ENCODE data around the gene BMPR1B. TPM values are rescaled to one million over a fixed set of nuclear protein-coding genes. Genes with fewer than 3 reads are reported as not detected.

BMPR1B gene
- total and polyA plus RNA-seq, 9 of the 15 experiments (the other 6 are each of a cell fraction or from before 2014, with no cell fraction given) = 0.01 TPM; not detected in 8

DNA sequence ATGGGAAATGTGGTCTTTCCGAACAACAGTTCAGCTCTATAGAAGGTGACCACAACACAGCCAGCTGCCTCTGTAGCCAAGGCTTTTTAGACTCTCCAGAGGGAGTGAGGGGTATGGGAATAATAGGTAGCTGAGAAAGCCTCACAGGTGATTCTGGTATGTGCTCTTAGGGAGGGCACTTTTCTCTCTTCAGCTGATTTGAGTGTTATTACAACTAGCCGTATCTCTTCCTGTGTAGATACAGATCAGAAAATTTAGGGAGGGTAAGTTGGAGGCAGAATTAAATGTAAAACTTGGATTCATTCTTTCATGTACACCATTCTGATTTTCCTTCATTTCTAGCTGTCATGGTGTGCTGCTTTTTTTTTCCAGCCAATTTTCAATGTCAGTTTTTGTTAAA, 154.9 kb downstream of the BMPR1B start (continued):
- TF ChIP-seq, protein P1, sequence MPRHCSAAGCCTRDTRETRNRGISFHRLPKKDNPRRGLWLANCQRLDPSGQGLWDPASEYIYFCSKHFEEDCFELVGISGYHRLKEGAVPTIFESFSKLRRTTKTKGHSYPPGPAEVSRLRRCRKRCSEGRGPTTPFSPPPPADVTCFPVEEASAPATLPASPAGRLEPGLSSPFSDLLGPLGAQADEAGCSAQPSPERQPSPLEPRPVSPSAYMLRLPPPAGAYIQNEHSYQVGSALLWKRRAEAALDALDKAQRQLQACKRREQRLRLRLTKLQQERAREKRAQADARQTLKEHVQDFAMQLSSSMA (CRISPR knock-in tag; IDR thresholded peaks at IDR 0.05) = no peak
- TF ChIP-seq STAT5A (IDR thresholded peaks at IDR 0.05; ENCODE audit: borderline replicate concordance, low read length) (no peak), RUNX1 (IDR thresholded peaks at IDR 0.05; ENCODE audit: low read depth) (no peak), CREB1 (IDR thresholded peaks at IDR 0.05) (no peak), CREB1 (CRISPR knock-in tag; IDR thresholded peaks at IDR 0.05) (no peak), RB1 (IDR thresholded peaks at IDR 0.05; ENCODE audit: low read depth) (no peak), NFE2L1 (tag; IDR thresholded peaks at IDR 0.05; ENCODE audit: borderline replicate concordance, low read depth) (no peak), EWSR1 (IDR thresholded peaks at IDR 0.05; ENCODE audit: borderline replicate concordance, low read depth, partially characterized antibody) (no peak), FOXO4 (CRISPR knock-in tag; IDR thresholded peaks at IDR 0.05) (no peak), HNRNPH1 (optimal IDR thresholded peaks at IDR 0.05; ENCODE audit: low read depth, low read length) (no peak), SOX6 (IDR thresholded peaks at IDR 0.05) (no peak), POLR2A (conservative IDR thresholded peaks at IDR 0.05) (no peak), FOXK2 (conservative IDR thresholded peaks at IDR 0.05 in 1 of 2, IDR thresholded peaks at IDR 0.05 in 1 of 2; ENCODE audit: low read depth in 2 of 2) (no peak), POLR2AphosphoS5 (IDR thresholded peaks at IDR 0.05; ENCODE audit: control insufficient read depth, insufficient read depth, low read depth, low read length) (no peak)
